ENCODE results near the gene KAT5.
"Not testable (repeated sequence)": the region's sequence is repeated elsewhere in the genome, so short reads cannot be mapped to it uniquely, and the experiment has no call there.

The KAT5 gene

GRCh38 chr11:65744026-65744698, 32.1 kb downstream of the KAT5 start:
- DNase-seq (ENCODE audit: low read depth in 2 of 2), result no peak

GRCh38 chr11:65744699-65745042, 32.6 kb downstream of the KAT5 start:
- DNase-seq (ENCODE audit: low read depth in 2 of 2), result no peak

GRCh38 chr11:65745049-65745448, 33.0 kb downstream of the KAT5 start:
- no peak for DNase-seq (ENCODE audit: low read depth in 2 of 2)

- DNase-seq (ENCODE audit: low read depth in 2 of 2), result not testable (repeated sequence)
Observed at GRCh38 chr11:65762169-65762568, 50.1 kb downstream of the KAT5 start.

- not testable (repeated sequence) for DNase-seq (ENCODE audit: low read depth in 2 of 2)
Observed at GRCh38 chr11:65762816-65763215, 50.8 kb downstream of the KAT5 start.

- DNase-seq (ENCODE audit: low read depth in 2 of 2), result no peak
Observed at GRCh38 chr11:65764434-65764833, 52.4 kb downstream of the KAT5 start.

- no peak for DNase-seq (ENCODE audit: low read depth in 2 of 2)
Observed at GRCh38 chr11:65766535-65766934, 54.5 kb downstream of the KAT5 start.

GRCh38 chr11:65767406-65767805, 55.4 kb downstream of the KAT5 start:
- DNase-seq (ENCODE audit: low read depth in 2 of 2), result no peak

GRCh38 chr11:65767806-65768205, 55.8 kb downstream of the KAT5 start:
- not testable (repeated sequence) for DNase-seq (ENCODE audit: low read depth in 2 of 2)

All from stimulated activated CD8-positive, alpha-beta memory T cell treated with anti-CD3 and anti-CD28 coated beads, Interleukin-7, amount 100 ng/mL, for 1 hour (primary cell).